Endothelial cell of umbilical vein (primary cell): Measurements from ENCODE around the gene MAPK9. TPM values are rescaled to one million over a fixed set of nuclear protein-coding genes. Genes with fewer than 3 reads are reported as not detected.

Experiments used
- BruUV-seq: library from RNA; stranded (reverse); fragments of 400-500 nt; replicated peaks from 2 replicates; lab custom pipeline; 2021; lab: Mats Ljungman, UMichigan
- CTCF ChIA-PET: fragments of 300-600, 350-600 bp; sonication (Branson Sonifier 250); formaldehyde crosslinking; loops from one replicate; lab custom pipeline; 2021; ENCODE audit warnings: antibody characterized with exemption, inconsistent platforms; lab: Charles Lee
- POLR2A ChIA-PET: fragments of 300-600, 350-600 bp; sonication (Branson Sonifier 250); formaldehyde crosslinking; loops from one replicate; lab custom pipeline; 2021; ENCODE audit warnings: antibody characterized with exemption, inconsistent platforms; lab: Charles Lee
- DNase-seq: peaks from one replicate; pipeline ENCODE4 v3.0.0-alpha.2; 2011; ENCODE audit warnings: low read depth, low spot score
- FAIRE-seq: peaks from 2 replicates; lab custom pipeline; 2011; peaks lifted over from hg19 to GRCh38; lab: Jason Lieb, UNC
- H2AFZ ChIP-seq: 2 replicates; pipeline ENCODE4 v1.6.0; 2012; ENCODE audit warnings: low read depth, low read length, control low read depth, inconsistent platforms
- H3K27ac ChIP-seq: 2 replicates; pipeline ENCODE4 v1.5.1; 2011; ENCODE audit warnings: low read depth, mild to moderate bottlenecking, control low read depth, low read length, moderate library complexity; ENCODE audit not compliant: insufficient read depth
- H3K27me3 ChIP-seq, 2 experiments: 2 replicates each; pipeline versions ENCODE4 v1.6.0 to v1.6.1; 2011; ENCODE audit warnings: low read length in 2 of 2, mixed read lengths in 1 of 2; ENCODE audit not compliant: control insufficient read depth in 2 of 2, insufficient read depth in 2 of 2
- H3K36me3 ChIP-seq, 2 experiments: 2 replicates in 1 of 2; 3 replicates in 1 of 2; pipeline ENCODE4 v1.5.1; 2011; ENCODE audit warnings: low read length in 2 of 2, mild to moderate bottlenecking in 1 of 2, moderate library complexity in 1 of 2; ENCODE audit not compliant: control insufficient read depth in 2 of 2, insufficient read depth in 2 of 2; ENCODE audit errors: extremely low read depth in 1 of 2
- H3K4me1 ChIP-seq: 3 replicates; pipeline ENCODE4 v1.5.1; 2011; ENCODE audit warnings: mild to moderate bottlenecking, low read length; ENCODE audit not compliant: control insufficient read depth, insufficient read depth; ENCODE audit errors: extremely low read depth
- H3K4me2 ChIP-seq: 2 replicates; pipeline ENCODE4 v1.6.1; 2011; ENCODE audit warnings: low read length, control low read depth, mixed read lengths; ENCODE audit not compliant: insufficient read depth
- H3K4me3 ChIP-seq, 3 experiments: fragments of 200-600 bp in 1 of 3; sonication (generic), shearing (Covaris generic) in 1 of 3; replicated peaks in 1 of 3; 2 replicates each; pipeline ENCODE4 v1.5.1; 2011 to 2016; ENCODE audit warnings: control low read depth in 3 of 3, low read length in 3 of 3, mild to moderate bottlenecking in 2 of 3, inconsistent platforms in 1 of 3, low read depth in 1 of 3, moderate library complexity in 1 of 3; ENCODE audit not compliant: insufficient read depth in 1 of 3
- H3K79me2 ChIP-seq: 2 replicates; pipeline ENCODE4 v1.6.0; 2012; ENCODE audit warnings: low read length, inconsistent platforms; ENCODE audit not compliant: control insufficient read depth, insufficient read depth
- H3K9ac ChIP-seq: replicated peaks from 2 replicates; pipeline ENCODE3; 2011; ENCODE audit warnings: low read length, control low read depth; ENCODE audit not compliant: insufficient read depth; ENCODE audit errors: extremely low read depth
- H3K9me1 ChIP-seq: replicated peaks from 3 replicates; pipeline ENCODE4 v1.6.0; 2011; ENCODE audit warnings: mild to moderate bottlenecking, low read length; ENCODE audit not compliant: control insufficient read depth, insufficient read depth; ENCODE audit errors: extremely low read depth
- H3K9me3 ChIP-seq: replicated peaks from 2 replicates; pipeline ENCODE4 v1.5.1; 2012; ENCODE audit warnings: low read length, inconsistent platforms; ENCODE audit not compliant: control insufficient read depth, insufficient read depth
- H4K20me1 ChIP-seq: replicated peaks from 2 replicates; pipeline ENCODE3; 2011; ENCODE audit warnings: mild to moderate bottlenecking, low read length; ENCODE audit not compliant: control insufficient read depth, insufficient read depth; ENCODE audit errors: extremely low read depth
- EZH2 ChIP-seq: IDR thresholded peaks from 2 replicates; pipeline ENCODE4 v1.6.1; 2012; ENCODE audit warnings: borderline replicate concordance, low read depth, mild to moderate bottlenecking, moderate library complexity, low read length, inconsistent platforms; ENCODE audit not compliant: severe bottlenecking
- FOS ChIP-seq: IDR thresholded peaks from 2 replicates; pipeline ENCODE4 v1.6.1; 2011; ENCODE audit warnings: mild to moderate bottlenecking, low read length, moderate library complexity, borderline replicate concordance; ENCODE audit not compliant: insufficient read depth
- GATA2 ChIP-seq: IDR thresholded peaks from 2 replicates; pipeline ENCODE4 v1.7.0; 2011; ENCODE audit warnings: low read depth, mild to moderate bottlenecking, moderate library complexity, mixed read lengths, low read length; ENCODE audit not compliant: insufficient read length, insufficient read depth
- JUN ChIP-seq: IDR thresholded peaks from 2 replicates; pipeline ENCODE4 v1.6.1; 2011; ENCODE audit warnings: borderline replicate concordance, low read depth; ENCODE audit not compliant: insufficient read length, insufficient read depth
- MYC ChIP-seq: IDR thresholded peaks from one replicate; pipeline ENCODE4 v1.6.1; 2011; ENCODE audit warnings: mild to moderate bottlenecking, low read depth, low read length
- POLR2A ChIP-seq: IDR thresholded peaks from 2 replicates; pipeline ENCODE4 v1.6.1; 2012; ENCODE audit warnings: low read depth, mild to moderate bottlenecking, control low read depth, low read length
- POLR2AphosphoS5 ChIP-seq: IDR thresholded peaks from 2 replicates; pipeline ENCODE4 v1.6.1; 2012; ENCODE audit warnings: low read depth, mild to moderate bottlenecking, control low read depth, low read length, moderate library complexity; ENCODE audit not compliant: insufficient read depth
- dilution Hi-C: fragments of 300-500 bp; cut with MboI; formaldehyde crosslinking; loops from one replicate; pipeline ENCODE4 v1.15.0; 2019; ENCODE audit warnings: low sequenced_read_pairs; ENCODE audit not compliant: extremely low pct_ligation_motif_present
- intact Hi-C: fragments of 100-400 bp; cut with micrococcal nuclease; formaldehyde crosslinking; loops from one replicate; pipeline ENCODE4 v1.10.0; 2022
- polyA plus RNA-seq, 4 experiments: library from polyadenylated mRNA; depleted of rRNA in 3 of 4; stranded (reverse) in 3 of 4; unstranded in 1 of 4; fragments of >200 nt; gene quantifications; 2 replicates each; pipeline versions ENCODE4 v1.2.1 to v1.2.3, GENCODE V29; 2011 to 2012; ENCODE audit warnings: missing spikeins in 1 of 4
- total RNA-seq: library from RNA; stranded (reverse); gene quantifications from 2 replicates; pipeline ENCODE4 v1.2.3, GENCODE V29; 2021
- TF ChIP-seq, protein P1 (sequence below): IDR thresholded peaks from 2 replicates; pipeline ENCODE4 v1.6.1; 2011; ENCODE audit not compliant: insufficient read depth, insufficient read length
- TF ChIP-seq, protein P2 (sequence below), 2 donors: IDR thresholded peaks; 1 replicate in 1 of 2; 2 replicates in 1 of 2; pipeline ENCODE4 v1.5.1; 2011; ENCODE audit warnings: low read length in 2 of 2, mild to moderate bottlenecking in 2 of 2, moderate library complexity in 2 of 2, control low read depth in 1 of 2, inconsistent platforms in 1 of 2, low read depth in 1 of 2; ENCODE audit not compliant: insufficient read depth in 1 of 2; ENCODE audit errors: extremely low read depth in 1 of 2

MAPK9 gene
- total and polyA plus RNA-seq, 2 donors (not counting 3 experiments of a cell fraction or from before 2014, with no cell fraction given), result 24.6 to 34.8 TPM

DNA sequence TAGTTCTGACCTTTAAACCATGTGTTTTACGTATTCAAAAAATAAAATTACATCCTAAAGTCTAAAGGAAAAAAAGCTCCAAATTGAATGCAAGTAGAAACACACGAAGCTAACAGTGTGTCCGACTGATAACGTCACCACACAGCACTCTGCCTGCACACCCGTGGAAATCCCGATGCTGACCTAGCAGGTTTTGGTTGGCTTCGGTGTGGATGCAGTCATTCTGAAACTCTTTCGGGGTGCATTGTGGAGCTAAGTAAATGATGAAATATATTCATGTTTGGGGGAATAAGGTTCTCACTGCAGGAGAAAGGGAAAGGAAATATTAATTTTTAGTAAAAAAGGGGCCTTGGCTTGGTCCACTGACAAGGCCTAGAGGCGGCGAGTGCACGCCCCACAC lies 84.9 kb downstream of the MAPK9 start:
- Histone ChIP-seq H4K20me1 (no peaks in the 10 kb centered on the region), H3K4me3 (no peak overlapping the region), H3K27me3 (peaks cover 10 to 21% of the 10 kb centered on the region in 2 experiments), H2AFZ (no peak overlapping the region), H3K9me3 (no peaks in the 10 kb centered on the region), H3K27ac (no peak overlapping the region), H3K36me3 (no peaks in the 10 kb centered on the region), H3K4me2 (no peak overlapping the region), H3K9ac (no peak overlapping the region), H3K79me2 (no peaks in the 10 kb centered on the region), H3K9me1 (no peaks in the 10 kb centered on the region), H3K4me1 (peaks cover 3% of the 10 kb centered on the region)
- intact Hi-C loops, result no loop called here
- dilution Hi-C loops, result no loop called here
- DNase-seq, result no peak
- no peak for FAIRE-seq
- BruUV-seq, result no TSS peak
- TF ChIP-seq FOS (no peak), GATA2 (no peak), MYC (no peak), POLR2AphosphoS5 (no peak)
- TF ChIP-seq, protein P1, sequence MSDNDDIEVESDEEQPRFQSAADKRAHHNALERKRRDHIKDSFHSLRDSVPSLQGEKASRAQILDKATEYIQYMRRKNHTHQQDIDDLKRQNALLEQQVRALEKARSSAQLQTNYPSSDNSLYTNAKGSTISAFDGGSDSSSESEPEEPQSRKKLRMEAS, result no peak
- ChIA-PET CTCF (interaction anchor here (0.9 to 1.4 kb wide), 2 partner anchors 8 to 122 kb away, joined by 3 to 4 read pairs; no protein-coding TSS in a partner anchor), POLR2A (no interaction called here)

DNA sequence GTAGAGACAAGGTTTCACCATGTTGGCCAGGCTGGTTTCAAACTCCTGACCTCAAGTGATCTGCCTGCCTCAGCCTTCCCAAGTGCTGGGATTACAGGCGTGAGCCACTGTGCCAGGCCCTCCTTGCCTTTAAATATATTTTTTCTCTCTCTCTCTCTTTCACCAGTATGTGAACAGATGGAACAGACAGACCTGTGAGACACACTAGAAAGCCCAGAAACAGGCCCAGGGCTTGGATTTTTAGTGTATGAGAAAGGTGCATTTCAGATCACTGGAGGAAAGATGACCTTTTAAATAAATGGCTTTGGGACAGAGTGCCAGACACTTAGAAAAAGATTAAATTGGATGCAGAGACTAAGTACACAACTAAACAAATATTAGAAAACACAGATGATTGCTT lies 86.0 kb downstream of the MAPK9 start:
- H3K27me3 ChIP-seq, result peaks cover 10 to 21% of the 10 kb centered on the region in 2 experiments
- ChIA-PET CTCF (no interaction called here), POLR2A (no interaction called here)
- FAIRE-seq (no peak), DNase-seq (no peak)
- H2AFZ ChIP-seq, result no peak overlapping the region
- no peaks in the 10 kb centered on the region for H3K9me1 ChIP-seq
- H3K36me3 ChIP-seq, result no peaks in the 10 kb centered on the region
- dilution Hi-C loops (no loop called here), intact Hi-C loops (no loop called here)
- no peak overlapping the region for H3K4me3 ChIP-seq
- H4K20me1 ChIP-seq, result no peaks in the 10 kb centered on the region
- H3K4me1 ChIP-seq, result peaks cover 3% of the 10 kb centered on the region
- no TSS peak for BruUV-seq
- no peak overlapping the region for H3K27ac ChIP-seq
- TF ChIP-seq POLR2A (no peak), POLR2AphosphoS5 (no peak), EZH2 (no peak), FOS (no peak), GATA2 (no peak), MYC (no peak), JUN (no peak)
- TF ChIP-seq, protein P2, sequence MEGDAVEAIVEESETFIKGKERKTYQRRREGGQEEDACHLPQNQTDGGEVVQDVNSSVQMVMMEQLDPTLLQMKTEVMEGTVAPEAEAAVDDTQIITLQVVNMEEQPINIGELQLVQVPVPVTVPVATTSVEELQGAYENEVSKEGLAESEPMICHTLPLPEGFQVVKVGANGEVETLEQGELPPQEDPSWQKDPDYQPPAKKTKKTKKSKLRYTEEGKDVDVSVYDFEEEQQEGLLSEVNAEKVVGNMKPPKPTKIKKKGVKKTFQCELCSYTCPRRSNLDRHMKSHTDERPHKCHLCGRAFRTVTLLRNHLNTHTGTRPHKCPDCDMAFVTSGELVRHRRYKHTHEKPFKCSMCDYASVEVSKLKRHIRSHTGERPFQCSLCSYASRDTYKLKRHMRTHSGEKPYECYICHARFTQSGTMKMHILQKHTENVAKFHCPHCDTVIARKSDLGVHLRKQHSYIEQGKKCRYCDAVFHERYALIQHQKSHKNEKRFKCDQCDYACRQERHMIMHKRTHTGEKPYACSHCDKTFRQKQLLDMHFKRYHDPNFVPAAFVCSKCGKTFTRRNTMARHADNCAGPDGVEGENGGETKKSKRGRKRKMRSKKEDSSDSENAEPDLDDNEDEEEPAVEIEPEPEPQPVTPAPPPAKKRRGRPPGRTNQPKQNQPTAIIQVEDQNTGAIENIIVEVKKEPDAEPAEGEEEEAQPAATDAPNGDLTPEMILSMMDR (IDR thresholded peaks at IDR 0.05; ENCODE audit: extremely low read depth in 1 of 2, insufficient read depth in 1 of 2, low read depth in 1 of 2, low read length in 2 of 2), result no peak
- TF ChIP-seq, protein P1, result no peak
- no peaks in the 10 kb centered on the region for H3K9me3 ChIP-seq
- no peaks in the 10 kb centered on the region for H3K79me2 ChIP-seq
- no peak overlapping the region for H3K9ac ChIP-seq
- H3K4me2 ChIP-seq, result no peak overlapping the region
